ENCODE measurements around the gene LRRC26.

The LRRC26 gene

GRCh38 chr9:137183980-137184595 is 14.2 kb upstream of the LRRC26 start:
- no peak for FAIRE-seq

- FAIRE-seq: no peak
Observed at GRCh38 chr9:137182836-137183235, 13.0 kb upstream of the LRRC26 start.

DNA sequence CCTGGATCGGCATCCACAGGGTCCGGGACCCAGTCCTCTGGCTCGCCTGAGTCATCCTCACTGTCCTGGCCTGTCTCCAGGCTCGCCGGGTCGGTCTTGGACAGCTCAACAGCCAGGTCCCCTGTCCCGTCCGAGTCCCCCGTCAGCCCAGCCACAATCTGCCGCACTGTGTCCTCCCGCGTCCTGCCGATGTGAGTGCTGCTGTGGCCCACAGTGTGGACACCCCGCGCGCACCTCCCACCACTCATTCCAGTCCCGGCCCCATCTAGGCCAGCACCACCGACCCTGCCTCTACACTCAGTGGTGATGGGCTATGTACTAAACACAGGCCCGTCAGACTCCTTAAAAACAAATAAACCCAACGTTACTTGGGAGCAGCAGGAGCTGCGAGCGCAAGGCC is 11.8 kb upstream of the LRRC26 start:
- FAIRE-seq: no peak

DNA sequence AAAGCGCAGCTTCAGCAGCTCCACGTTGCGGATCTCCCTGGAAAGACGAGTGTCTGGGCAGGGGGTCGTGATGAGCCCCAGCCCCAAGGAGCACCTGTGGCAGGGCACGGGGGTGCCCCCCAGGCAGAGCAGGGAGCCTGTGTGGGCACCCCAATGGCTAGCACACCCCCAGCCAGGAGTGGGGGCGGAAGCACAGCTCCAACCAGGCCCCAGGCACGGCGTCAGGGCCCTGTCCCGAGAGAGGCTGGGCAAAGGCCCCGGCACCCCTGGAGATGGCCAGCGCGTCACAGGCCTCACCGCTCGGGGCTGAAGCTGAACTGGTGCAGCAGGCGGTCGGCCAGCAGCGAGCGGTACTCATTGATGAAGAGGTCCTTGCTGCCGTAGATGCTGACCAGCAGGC is 10.6 kb upstream of the LRRC26 start:
- FAIRE-seq: no peak

DNA sequence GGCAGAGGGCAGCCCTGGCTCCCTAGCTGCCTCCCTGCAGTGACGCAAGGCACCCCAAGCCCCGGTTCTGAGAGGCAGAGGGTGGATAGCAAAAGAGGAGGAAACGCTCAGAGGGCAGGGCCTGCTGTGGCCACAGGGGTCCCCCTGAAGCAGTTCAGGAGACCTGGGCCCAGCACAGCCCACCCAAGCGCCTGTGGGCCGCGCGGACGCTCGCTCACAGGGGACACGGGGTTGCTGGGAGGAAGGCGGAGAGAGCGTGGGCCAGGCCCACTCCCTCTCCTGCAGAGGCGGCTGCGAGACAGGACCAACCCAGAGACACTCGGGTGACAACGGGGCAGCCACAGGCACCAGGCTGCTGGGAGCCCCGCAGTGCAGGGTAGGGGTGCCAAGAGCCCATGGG is 9.9 kb upstream of the LRRC26 start:
- FAIRE-seq: no peak

DNA sequence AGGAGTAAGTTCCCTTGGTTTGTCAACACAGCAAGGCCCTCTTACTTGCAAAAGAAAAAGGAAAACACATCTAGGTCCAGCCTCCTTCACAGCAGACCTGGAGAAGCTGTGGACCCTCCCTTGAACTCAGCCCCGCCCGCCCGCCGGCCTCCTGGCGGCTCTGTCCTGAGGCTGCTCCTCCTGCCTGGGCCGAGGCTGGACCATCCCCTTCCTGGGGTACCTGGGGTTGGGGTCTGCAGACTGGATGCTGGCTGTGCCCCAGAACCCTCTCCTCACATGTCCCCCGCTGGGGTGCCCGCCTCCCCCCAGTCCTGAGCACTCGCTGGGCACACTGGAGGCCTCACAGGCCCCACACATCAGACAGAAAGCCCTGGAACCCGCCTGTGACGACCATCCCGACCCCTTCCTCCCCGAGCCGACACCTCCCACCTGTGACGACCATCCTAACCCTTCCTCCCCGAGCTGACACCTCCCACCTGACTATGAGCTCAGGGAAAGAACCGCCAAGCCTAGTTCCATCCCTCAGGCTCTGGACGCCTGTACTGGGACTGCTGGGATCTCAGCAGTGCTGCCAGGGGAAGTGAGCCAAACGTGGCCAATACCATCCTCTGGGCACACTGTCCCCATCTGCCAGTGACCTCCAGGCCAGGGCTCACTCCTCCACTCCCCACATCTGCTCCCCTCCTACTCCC is 9.2 kb upstream of the LRRC26 start:
- FAIRE-seq: no peak

GRCh38 chr9:137178201-137178938 is 8.5 kb upstream of the LRRC26 start:
- FAIRE-seq: no peak

DNA sequence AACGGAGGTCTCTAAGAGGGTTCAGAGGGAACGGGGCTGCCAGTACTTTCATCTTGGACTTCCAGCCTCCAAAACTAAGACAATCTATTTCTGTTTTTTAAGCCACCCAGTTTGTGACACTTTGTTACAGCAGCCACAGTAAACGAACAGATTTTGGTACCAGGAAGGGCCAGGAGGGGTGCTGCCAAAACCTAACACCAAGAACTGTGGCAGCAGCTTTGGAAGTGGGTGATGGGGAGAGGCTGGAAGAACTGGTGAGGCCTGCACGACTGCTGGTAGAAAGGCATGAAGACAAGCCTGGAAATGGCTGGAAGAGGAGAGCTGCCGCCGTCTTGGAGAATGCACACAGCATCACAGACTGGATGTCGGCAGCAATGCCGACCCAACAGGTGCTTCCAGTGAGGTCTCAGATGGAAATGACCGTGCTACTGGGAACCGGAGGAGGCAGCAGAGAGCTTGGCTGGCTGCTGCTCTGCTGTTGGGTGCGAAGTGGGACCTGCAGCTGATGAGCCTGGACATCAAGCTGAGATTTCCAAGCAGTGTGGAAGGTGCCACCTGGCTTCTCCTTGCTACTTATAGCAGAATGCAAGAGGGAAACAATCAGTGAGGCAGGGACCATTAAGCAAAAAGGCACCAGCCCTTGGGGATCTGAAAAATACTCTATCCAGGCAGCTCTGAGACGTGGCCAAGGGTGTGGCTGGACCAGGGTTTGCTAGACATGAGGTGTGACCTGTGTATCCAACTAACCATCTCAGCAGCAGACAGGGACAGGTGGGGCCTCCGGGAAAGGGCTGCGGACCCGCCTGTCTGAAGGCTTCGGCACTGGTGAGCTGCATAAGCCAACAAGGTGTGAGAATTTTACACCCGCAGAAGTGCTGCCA is 6.7 kb upstream of the LRRC26 start:
- FAIRE-seq: no peak

- no peak for FAIRE-seq
Observed at GRCh38 chr9:137175345-137175961, 5.6 kb upstream of the LRRC26 start.

GRCh38 chr9:137174722-137175293 is 5.0 kb upstream of the LRRC26 start:
- FAIRE-seq: no peak

DNA sequence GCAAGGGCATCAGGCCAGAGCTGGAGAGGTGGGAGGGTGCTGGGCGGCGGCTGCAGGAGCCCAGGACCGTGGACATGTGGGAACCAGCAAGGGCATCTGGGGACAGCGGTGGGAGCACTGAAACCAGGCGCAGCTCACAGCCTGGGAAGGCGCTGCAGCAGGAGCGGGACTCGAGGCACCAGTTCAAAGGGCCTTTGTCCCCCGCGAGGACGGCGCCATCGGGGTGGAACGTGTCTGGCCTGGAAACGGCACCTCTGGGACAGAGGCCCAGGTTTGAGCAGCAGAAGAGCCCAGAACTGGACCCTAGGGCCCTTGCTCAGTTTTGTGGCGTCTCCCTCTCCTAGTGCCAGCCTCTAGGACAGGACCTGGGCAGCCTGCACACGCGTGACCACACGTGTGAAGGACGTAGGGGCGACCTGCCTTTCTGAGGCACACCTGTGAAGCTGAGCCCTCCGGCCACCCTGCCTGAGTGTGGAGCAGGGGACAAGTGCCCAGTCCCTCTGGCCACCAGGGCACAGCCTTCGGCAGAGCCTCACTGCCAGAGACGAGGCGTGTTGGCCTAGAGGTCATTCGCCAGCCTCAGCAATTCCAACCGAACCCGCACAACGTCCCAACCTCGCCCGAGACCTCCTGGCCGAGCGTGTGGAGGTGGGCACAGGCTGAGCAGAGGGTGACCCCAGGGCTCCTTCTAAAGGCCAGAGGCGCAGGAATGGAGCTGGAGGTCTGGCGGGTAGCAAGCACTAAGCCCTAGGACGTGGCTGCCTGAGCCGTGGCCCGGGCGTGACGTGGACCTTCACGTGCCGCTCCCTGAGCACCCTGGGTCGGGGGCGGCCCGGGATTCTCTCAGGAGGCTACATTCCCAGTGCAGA is 4.2 kb upstream of the LRRC26 start:
- FAIRE-seq: no peak

DNA sequence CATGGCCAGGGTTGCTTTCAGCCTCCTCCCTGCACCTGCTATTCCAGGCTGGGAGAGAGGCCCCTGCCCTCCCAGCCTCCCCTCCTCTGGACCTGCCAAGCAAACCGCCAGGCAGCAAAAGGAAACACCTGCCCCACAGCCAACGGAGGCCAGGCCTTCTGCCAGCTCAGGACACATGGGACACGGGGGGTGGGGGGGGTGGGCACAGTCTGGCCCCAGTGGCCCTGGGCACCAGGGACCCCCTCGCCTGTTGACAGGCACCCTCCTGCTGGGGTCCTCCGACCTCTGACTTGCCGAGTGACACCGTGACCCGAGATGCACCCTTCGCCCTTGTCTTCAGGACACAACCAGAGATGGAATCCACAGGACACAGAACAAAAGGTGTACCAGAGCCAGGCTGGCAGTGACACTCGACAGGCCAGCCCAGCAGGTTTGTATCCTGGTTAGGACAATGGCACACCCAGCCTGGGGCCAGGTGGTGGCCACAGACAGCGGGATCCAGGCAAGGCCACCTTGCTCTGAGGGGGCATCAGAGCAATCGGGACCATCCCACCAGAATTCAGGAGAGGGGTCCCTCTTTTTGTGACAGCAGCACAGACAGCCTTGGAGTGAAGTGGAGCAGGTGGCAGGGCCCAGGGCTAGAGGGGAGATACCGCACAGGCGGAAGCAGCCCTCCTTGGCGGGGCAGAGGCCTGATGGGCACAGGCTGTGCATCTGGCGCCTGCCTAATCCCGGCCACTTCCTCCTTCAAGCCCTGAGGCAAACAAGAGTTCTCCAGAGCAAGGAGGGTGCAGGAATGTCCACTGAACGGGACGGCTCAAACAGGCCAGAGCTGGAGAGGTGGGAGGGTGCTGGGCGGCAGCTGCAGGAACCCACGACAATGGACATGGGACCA is 3.3 kb upstream of the LRRC26 start:
- FAIRE-seq: no peak

DNA sequence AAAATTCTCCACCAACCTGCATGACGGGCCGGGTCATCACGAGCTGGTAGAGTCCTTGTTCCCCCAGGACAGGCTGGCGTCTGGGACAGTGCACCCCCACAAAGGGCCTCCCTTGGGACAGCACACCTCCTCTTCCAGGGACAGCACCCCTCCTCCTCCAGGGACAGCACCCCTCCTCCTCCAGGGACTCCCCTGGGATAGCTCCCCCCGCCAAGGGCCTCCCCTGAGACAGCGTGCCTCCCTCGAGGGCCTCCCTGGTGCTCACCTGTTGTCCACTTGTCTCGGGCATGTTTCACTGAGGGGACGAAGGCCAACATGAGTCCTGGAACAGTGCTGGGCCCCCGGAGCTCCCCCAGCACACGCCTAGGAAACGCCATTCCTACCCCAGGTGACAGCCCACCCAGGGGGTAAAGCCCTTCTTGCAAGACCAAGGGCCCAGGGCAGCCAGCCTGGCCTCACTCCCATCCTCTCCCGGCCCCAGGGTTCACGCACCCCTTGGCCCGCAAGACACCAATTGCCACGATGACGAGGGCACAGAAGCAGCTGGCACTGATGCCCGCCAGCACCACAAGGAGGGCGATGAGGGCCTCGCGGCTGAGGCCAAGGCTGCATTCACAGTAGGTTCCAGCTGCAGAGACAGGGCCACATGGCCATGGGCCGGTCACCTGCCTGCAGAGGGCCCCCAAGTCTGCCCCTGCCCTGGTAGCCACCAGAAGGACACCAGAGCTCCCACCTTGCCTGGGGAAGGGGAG is 1.5 kb upstream of the LRRC26 start:
- no peak for FAIRE-seq

DNA sequence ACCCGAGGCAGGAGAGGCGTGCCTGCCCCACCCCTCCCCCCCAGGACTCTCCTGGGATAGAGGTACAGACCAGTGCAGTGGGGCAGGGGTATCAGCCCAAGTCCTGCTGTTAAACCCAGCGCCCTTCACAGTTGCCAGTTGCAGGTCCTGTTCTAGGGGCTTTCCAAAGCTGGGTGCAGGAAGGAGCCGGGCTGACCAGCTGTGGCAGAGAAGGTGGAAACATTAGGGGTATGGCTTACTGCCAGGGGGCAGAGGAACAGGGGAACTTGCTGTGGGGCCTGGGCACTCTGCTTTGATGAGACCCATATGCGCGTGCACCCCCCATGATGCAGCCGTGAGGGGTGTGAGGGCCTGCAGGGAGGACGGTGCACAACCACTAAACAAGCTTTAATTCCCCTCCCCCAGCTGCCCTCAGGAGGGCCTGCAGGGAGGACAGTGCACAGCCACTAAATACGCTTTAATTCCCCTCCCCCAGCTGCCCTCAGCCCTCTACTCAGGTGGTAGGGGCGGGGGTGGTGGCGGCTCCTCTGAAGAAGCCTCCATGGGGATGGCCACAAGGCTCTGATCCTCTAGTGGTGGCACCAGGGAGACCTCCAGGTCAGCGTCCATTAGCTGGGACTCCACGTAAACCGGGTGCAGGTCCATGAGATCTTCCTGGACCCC is 766 bp upstream of the LRRC26 start:
- FAIRE-seq: no peak

- no peak for FAIRE-seq
Observed at GRCh38 chr9:137168904-137169856, 671 bp downstream of the LRRC26 start.

DNA sequence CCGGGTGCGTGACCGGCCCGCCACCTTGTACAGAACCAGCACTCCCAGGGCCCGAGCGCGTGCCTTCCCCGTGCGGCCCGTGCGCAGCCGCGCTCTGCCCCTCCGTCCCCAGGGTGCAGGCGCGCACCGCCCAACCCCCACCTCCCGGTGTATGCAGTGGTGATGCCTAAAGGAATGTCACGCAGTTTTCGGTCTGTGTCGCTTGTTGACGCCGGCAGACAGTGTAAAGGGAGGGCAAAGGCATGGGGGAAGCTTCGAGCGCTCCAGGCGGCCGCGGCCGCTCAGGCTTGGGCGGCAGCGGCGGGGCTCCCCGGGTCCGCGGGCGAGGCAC is 1.3 kb downstream of the LRRC26 start:
- no peak for FAIRE-seq

- FAIRE-seq: no peak
Observed at GRCh38 chr9:137167747-137168572, 1.9 kb downstream of the LRRC26 start.
